Fibroblast of skin of back (primary cell): ENCODE measurements around the gene NR3C1.
"Not testable (repeated sequence)": the region's sequence is repeated elsewhere in the genome, so short reads cannot be mapped to it uniquely, and the experiment has no call there.

Experiments used
- DNase-seq: peaks from one replicate; pipeline ENCODE4 v3.0.0-alpha.2; 2013

Gene NR3C1

GRCh38 chr5:143334380-143334779 is 69.1 kb downstream of the NR3C1 start:
- DNase-seq = peak; percentile 58

- DNase-seq = no peak
Observed at GRCh38 chr5:143331956-143332355, 71.5 kb downstream of the NR3C1 start.

GRCh38 chr5:143329843-143330242 is 73.6 kb downstream of the NR3C1 start:
- no peak for DNase-seq

DNA sequence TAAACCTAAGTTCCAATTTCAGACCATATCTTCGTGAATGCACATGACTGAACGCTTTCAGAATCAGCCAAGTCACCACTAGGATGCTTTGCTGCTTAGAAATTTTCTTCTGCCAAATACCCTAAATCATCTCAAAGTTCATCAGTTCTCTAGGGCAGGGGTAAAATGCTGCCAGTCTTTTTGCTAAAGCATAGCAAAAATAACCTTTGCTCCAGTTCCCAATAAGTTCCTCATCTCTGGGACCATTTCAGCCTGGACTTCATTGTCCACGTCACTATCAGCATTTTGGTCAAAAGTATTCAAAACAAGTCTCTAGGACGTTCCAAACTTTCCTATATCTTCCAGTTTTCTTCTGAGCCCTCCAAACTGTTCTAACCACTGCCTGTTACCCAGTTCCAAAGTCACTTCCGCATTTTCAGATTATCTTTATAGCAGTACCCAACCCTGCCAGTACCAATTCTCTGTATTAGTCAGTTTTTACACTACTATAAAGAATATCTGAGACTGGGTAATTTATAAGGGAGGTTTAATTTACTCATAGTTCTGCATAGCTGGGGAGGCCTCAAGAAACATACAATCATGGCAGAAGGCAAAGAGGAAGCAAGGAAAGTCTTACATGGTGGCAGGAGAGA is 74.8 kb downstream of the NR3C1 start:
- DNase-seq = no peak

- DNase-seq = not testable (repeated sequence)
Observed at GRCh38 chr5:143325086-143325485, 78.4 kb downstream of the NR3C1 start.

GRCh38 chr5:143322931-143323630 is 80.4 kb downstream of the NR3C1 start:
- DNase-seq = not testable (repeated sequence)

- no peak for DNase-seq
Observed at GRCh38 chr5:143322176-143322575, 81.3 kb downstream of the NR3C1 start.

DNA sequence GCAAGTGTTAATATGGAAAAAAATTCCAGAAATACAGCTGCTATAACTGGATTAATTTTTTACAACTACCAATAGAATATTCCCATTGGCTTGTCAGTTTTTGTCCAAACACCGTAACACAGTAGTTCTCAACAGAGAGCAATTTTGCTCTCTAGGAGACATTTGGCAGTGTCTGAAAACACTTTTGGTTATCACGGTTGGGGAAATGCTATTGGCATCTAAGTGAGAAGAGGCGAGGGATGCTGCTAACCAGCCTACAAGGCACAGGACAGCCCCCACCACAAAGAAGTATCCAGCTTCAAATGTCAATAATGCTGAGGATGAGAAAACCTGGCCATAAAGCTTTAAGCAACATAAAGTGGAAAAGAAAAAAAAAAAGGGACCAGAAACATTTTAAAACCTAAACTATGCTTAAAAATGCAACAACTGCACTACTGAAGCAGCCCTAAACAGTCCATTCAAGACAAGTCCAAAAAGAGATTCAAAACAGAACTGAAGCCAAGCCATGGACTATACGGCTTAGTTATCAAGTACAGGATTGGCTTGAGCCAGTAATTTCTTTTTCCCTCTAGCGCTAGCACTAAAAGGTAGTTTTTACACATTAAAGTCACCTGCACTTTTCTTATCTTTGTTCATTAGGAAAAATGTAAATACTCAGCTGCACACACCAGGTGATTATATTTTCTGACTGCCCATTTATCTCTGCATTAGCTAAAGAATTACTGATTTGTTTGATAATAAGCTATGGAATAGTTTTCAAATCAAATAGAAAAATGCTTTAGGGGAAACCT is 83.9 kb downstream of the NR3C1 start:
- DNase-seq = no peak

DNA sequence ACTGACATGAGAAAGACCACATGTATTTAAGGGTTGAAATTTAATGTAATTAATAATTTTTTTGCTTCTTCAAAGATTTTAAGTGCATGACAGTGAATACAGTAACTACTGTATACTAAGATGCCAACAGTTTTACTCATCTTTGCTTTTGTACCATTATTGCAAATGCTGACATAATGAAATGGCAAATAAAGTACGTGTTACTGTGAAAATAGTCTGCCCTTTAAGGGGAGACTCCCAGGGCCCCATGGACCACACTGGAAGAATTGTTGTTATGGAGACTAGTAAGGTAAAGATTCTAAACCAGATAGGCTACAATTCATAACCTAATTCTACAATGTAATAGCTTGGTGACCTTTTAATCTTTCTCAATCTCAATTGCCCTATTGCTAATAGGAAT is 84.7 kb downstream of the NR3C1 start:
- peak; percentile 26 for DNase-seq

- peak; percentile 47 for DNase-seq
Observed at GRCh38 chr5:143318270-143318669, 85.2 kb downstream of the NR3C1 start.

GRCh38 chr5:143316844-143317631 is 86.4 kb downstream of the NR3C1 start:
- no peak for DNase-seq

DNA sequence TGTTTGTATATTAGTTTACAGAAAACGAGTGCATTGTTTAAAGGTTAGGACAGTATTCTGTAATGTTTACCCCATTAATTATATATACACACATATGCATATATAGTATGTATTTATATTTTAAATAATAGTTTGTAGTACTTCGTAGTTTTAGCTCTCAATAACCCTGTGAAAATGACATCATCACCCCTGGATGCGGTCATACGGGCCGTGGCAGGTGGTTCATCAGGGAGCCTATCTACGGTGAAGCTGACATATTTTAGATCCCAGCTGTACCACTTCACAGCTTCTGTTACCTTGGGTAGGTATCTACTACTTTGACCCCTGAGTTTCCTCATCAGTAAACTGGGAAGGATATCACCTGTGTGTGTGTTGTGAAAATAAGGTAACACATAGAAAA is 87.1 kb downstream of the NR3C1 start:
- no peak for DNase-seq

DNA sequence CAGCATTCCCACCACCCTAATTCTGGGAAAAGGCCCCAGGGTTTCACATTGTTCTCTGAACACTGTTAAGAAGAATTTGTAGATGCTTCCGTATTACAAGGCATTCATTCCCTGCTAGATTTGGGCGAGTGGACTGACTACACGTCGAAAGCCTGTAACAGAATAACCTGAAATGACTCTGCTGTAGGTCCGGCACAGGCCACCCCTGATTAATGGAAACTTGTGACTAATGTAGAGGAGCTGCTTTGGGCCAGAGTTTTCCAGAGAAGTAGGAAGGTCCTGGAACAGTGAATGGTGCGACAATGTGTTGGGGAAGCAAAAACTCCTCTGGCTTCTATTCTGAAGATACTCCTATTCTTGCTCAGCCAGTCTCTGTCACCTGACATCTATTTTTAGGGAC is 87.6 kb downstream of the NR3C1 start:
- DNase-seq = no peak

DNA sequence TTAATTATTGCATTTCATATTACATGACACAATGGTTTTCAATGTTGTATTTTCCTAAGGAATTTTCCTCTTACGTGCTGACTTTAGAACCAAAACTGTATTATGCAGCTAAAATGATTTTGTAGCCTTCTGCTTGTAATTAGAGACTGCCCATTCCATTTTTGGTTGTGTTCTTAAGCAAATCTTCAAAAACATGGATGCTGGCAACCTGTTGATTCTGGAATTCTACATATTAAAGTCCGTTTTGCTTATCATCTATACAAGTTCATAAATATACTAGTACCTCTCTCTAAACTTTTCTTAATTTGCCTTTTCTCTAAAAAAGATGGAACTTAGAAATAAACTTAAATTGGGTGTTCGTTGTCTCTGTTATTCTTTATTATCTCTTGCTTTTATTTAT is 88.3 kb downstream of the NR3C1 start:
- no peak for DNase-seq

- peak; percentile 92 for DNase-seq
Observed at GRCh38 chr5:143314659-143315058, 88.8 kb downstream of the NR3C1 start.

- DNase-seq = no peak
Observed at GRCh38 chr5:143314099-143314498, 89.4 kb downstream of the NR3C1 start.

GRCh38 chr5:143313298-143313852 is 90.1 kb downstream of the NR3C1 start:
- peak; percentile 44 for DNase-seq

GRCh38 chr5:143312822-143313221 is 90.7 kb downstream of the NR3C1 start:
- no peak for DNase-seq

GRCh38 chr5:143311955-143312354 is 91.5 kb downstream of the NR3C1 start:
- peak; percentile 62 for DNase-seq

GRCh38 chr5:143311428-143311827 is 92.1 kb downstream of the NR3C1 start:
- peak; percentile 76 for DNase-seq

DNA sequence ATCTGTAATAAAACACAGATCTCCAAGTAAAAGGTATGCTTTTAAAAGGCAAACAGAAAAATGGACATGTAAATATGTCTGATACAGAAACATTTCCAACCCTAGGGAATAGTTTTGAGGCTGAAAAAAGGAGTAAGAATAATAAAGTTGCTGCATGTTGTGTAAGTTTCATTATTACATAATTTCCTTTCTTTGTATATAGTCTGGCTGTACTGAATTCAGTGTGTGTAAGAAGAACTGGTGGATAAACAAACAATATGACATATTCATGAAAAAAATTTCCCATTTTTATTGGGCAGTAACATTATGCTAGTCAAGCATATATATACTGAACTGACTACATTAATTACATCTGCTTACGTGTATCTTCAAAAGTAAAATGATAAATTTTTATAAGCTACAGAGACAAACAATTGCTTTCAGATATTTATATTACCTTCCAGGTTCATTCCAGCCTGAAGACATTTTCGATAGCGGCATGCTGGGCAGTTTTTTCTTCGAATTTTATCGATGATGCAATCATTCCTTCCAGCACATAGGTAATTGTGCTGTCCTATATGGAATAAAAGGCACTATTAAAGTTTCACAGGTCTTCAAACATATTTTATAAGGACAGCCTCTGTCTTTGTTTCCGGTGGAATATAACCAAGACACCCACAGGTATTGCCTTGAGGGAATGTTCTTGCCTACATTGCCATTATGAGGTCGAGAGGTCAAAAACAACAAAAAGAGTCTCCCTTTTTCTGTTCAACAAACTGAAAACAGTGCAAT is 93.6 kb downstream of the NR3C1 start:
- DNase-seq = peak; percentile 37

GRCh38 chr5:143308731-143309130 is 94.8 kb downstream of the NR3C1 start:
- DNase-seq = peak; percentile 62
